Liver (tissue), 3 donors: ENCODE measurements around the gene THY1.

Source experiments
- CTCF ChIP-seq: fragments of 150-350 bp; IDR thresholded peaks from 2 replicates; pipeline ENCODE4 v1.5.1; 2017; ENCODE audit warnings: improper control_type of control experiment, low read depth, low read length; ENCODE audit not compliant: missing input control
- FOXA1 ChIP-seq: IDR thresholded peaks from 2 replicates; pipeline ENCODE4 v1.6.1; 2016; ENCODE audit warnings: antibody characterized with exemption
- NR2F2 ChIP-seq: IDR thresholded peaks from 2 replicates; pipeline ENCODE4 v1.6.1; 2016; ENCODE audit warnings: antibody characterized with exemption
- REST ChIP-seq: IDR thresholded peaks from 2 replicates; pipeline ENCODE4 v1.6.1; 2016; ENCODE audit warnings: antibody characterized with exemption, mild to moderate bottlenecking
- RXRA ChIP-seq, 2 donors: IDR thresholded peaks; 2 replicates each; pipeline ENCODE4 v1.6.1; 2017 to 2018; ENCODE audit warnings: antibody characterized with exemption in 2 of 2, mild to moderate bottlenecking in 1 of 2
- SP1 ChIP-seq: IDR thresholded peaks from 2 replicates; pipeline ENCODE4 v1.6.1; 2018; ENCODE audit warnings: antibody characterized with exemption, mild to moderate bottlenecking
- YY1 ChIP-seq: IDR thresholded peaks from 2 replicates; pipeline ENCODE4 v1.6.1; 2016; ENCODE audit warnings: antibody characterized with exemption, mild to moderate bottlenecking
- ZBTB33 ChIP-seq: IDR thresholded peaks from 2 replicates; pipeline ENCODE4 v1.6.1; 2016; ENCODE audit warnings: antibody characterized with exemption
- donor health status: healthy.
- donor health status: healthy.

GRCh38 chr11:119373059-119373920 is 49.7 kb downstream of the THY1 start:
- TF ChIP-seq YY1, result no peak
- no peak for TF ChIP-seq RXRA (IDR thresholded peaks at IDR 0.05)
- no peak for TF ChIP-seq ZBTB33
- TF ChIP-seq SP1, result no peak
- TF ChIP-seq CTCF, result no peak
- no peak for TF ChIP-seq REST
- TF ChIP-seq FOXA1, result no peak
- no peak for TF ChIP-seq NR2F2
